ENCODE data around the gene HIBADH. TPM values are rescaled to one million over a fixed set of nuclear protein-coding genes. Genes with fewer than 3 reads are reported as not detected.

HIBADH gene
- total and polyA plus RNA-seq, 2 of the 4 experiments (the other 2 are of a cell fraction), result 36.6 to 52.5 TPM

DNA sequence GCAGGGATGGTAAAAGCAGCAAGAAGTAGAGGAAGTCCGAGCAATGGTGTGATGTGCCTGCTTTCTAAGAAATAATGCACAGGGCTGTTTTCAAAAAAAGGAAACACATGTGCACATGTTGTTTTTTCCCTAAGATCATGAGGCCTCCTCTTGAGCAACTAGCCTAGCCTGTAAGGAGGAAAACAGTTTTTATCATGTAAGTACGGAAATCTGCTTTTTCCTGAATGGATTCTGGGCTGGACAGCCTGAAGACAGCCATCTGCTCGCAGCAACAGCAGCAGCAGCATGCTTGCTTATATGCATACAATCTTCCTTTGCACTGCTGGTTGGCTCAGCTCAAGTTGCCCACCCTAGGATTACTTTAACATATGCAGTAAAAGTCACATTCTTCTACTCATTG is 87.1 kb downstream of the HIBADH start:
- no peak overlapping the region for H3K27ac ChIP-seq (ENCODE audit: insufficient read depth, low read length)
- ATAC-seq (ENCODE audit: low read depth) (no peak), DNase-seq (no peak)
- H3K18ac ChIP-seq (ENCODE audit: low read depth, low read length), result no peak overlapping the region
- no peaks in the 10 kb centered on the region for H3K27me3 ChIP-seq (ENCODE audit: control insufficient read depth, insufficient read depth, low read length)
- 0 out of 4 replicates have a peak, but pooled peaks cover 0 to 3% of the 10 kb centered on the region in 2 experiments for H3K79me1 ChIP-seq (ENCODE audit: low read depth in 1 of 2, low read length in 2 of 2)
- intact Hi-C loops (cut with micrococcal nuclease) (loop anchor here (1.0 to 5.0 kb wide), 4 partner anchors 197 to 379 kb away; no protein-coding TSS in a partner anchor), dilution Hi-C loops (cut with HindIII; ENCODE audit: low sequenced_read_pairs, unreplicated experiment) (no loop called here), in situ Hi-C loops (cut with MboI; ENCODE audit: low sequenced_read_pairs) (no loop called here)
- H2BK120ac ChIP-seq (ENCODE audit: low read depth, low read length), result no peak overlapping the region
- no peak overlapping the region for H2AK9ac ChIP-seq (replicated peaks; ENCODE audit: low read depth, low read length, poor library complexity)
- no peak overlapping the region for H3K4me2 ChIP-seq (ENCODE audit: low read depth, low read length)
- no peak overlapping the region for H2BK20ac ChIP-seq (ENCODE audit: low read depth, low read length)
- no peak overlapping the region for H3K4me3 ChIP-seq (ENCODE audit: insufficient read depth, low read depth, low read length)
- H3K36me3 ChIP-seq (ENCODE audit: control insufficient read depth, insufficient read depth, low read length), result no peaks in the 10 kb centered on the region; the same call in 1 of the 2 replicates
- ChIA-PET POLR2A (ENCODE audit: unreplicated experiment) (no interaction called here), CTCF (no interaction called here)
- no peak overlapping the region for H3K9ac ChIP-seq (ENCODE audit: low read depth, low read length)
- H3K56ac ChIP-seq (ENCODE audit: extremely low read depth, insufficient read depth, low read length), result no peak overlapping the region
- H3K4ac ChIP-seq (ENCODE audit: low read depth, low read length), result no peak overlapping the region
- no TSS peak for BruUV-seq (replicated peaks)
- H3K9me3 ChIP-seq (ENCODE audit: control insufficient read depth, insufficient read depth, low read length), result no peaks in the 10 kb centered on the region
- H3K4me1 ChIP-seq (ENCODE audit: control insufficient read depth, insufficient read depth, low read length), result peaks cover 2% of the 10 kb centered on the region; the same call in 1 of the 2 replicates
- H4K5ac ChIP-seq (ENCODE audit: low read depth, low read length), result no peak overlapping the region
- TF ChIP-seq, protein P1, sequence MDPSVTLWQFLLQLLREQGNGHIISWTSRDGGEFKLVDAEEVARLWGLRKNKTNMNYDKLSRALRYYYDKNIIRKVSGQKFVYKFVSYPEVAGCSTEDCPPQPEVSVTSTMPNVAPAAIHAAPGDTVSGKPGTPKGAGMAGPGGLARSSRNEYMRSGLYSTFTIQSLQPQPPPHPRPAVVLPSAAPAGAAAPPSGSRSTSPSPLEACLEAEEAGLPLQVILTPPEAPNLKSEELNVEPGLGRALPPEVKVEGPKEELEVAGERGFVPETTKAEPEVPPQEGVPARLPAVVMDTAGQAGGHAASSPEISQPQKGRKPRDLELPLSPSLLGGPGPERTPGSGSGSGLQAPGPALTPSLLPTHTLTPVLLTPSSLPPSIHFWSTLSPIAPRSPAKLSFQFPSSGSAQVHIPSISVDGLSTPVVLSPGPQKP (IDR thresholded peaks at IDR 0.05; ENCODE audit: borderline replicate concordance, low read depth, low read length), result no peak
- TF ChIP-seq NFE2L2 (IDR thresholded peaks at IDR 0.05; ENCODE audit: low read depth, low read length) (no peak), SMC3 (IDR thresholded peaks at IDR 0.05; ENCODE audit: low read depth, low read length) (no peak)
- H2AFZ ChIP-seq (replicated peaks; ENCODE audit: low read length, poor library complexity), result no peak overlapping the region
- no peaks in the 10 kb centered on the region for H4K20me1 ChIP-seq (ENCODE audit: insufficient read depth, low read length)
- no peak overlapping the region for H3K14ac ChIP-seq (replicated peaks; ENCODE audit: low read depth, low read length)
- WGBS, 2 experiments (ENCODE audit: extremely low coverage in 2 of 2, insufficient read length in 1 of 2), result 100% methylated on average over 1 of the region's 3 CpGs; no CpG with 5 or more reads in 1 of the 2 experiments
- H3K9me1 ChIP-seq (ENCODE audit: insufficient read depth, low read length), result no peaks in the 10 kb centered on the region
- H2BK15ac ChIP-seq (ENCODE audit: low read depth, low read length), result no peak overlapping the region
- H4K8ac ChIP-seq (ENCODE audit: low read depth in 2 of 2, low read length in 2 of 2), result no peak overlapping the region
- no peak overlapping the region for H3K23ac ChIP-seq (ENCODE audit: low read depth, low read length)
- no peak overlapping the region for H2BK5ac ChIP-seq (ENCODE audit: low read depth, low read length, poor library complexity, severe bottlenecking)
- no peak overlapping the region for H2AK5ac ChIP-seq (ENCODE audit: low read depth, low read length)
- H4K91ac ChIP-seq (ENCODE audit: insufficient read depth, low read depth, low read length), result no peak overlapping the region

Data from IMR-90 (cell line).